ENCODE results near the gene ACOX1. TPM values are rescaled to one million over a fixed set of nuclear protein-coding genes. Genes with fewer than 3 reads are reported as not detected.

The ACOX1 gene
- total and polyA plus RNA-seq, 2 experiments from 2014 or later, result 17.4 to 36.3 TPM

DNA sequence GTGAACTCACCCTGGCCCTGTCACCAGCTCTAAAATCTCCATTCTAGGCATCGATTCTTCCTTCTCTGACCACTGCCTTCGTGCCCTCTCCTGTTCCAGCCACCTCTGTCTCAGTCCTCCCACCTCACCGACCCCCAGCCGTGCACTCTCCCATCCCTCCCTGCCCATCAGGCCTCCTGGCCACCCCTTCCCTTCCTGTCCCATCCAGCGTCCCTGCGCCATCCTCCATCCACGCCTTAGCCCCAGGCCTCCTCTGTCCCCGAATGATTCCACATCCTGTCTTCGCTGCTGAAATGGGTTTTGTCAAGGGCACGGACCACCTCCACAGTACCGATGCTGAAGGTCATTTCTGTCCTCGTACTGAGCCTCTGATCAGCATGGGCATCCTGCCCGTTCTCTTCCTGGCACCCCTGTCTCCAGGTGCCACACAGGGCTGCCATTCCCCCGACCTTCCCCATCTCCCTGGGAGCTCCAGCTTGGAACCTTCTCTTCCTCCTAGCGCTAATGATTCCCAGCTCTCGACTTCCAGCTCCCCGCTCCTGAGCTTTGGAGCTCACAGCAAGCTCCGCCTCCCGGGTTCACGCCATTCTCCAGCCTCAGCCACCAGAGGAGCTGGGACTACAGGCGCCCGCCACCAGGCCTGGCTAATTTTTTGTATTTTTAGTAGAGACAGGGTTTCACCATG, 84.8 kb downstream of the ACOX1 start:
- H2AFZ ChIP-seq, result no peak overlapping the region
- TF ChIP-seq EZH2phosphoT487 (IDR thresholded peaks at IDR 0.05; ENCODE audit: insufficient read depth, low read depth), result no peak
- no peak for TF ChIP-seq EZH2 (IDR thresholded peaks at IDR 0.05; ENCODE audit: insufficient read depth, poor library complexity, severe bottlenecking)
- peaks cover 8% of the 10 kb centered on the region for H3K4me1 ChIP-seq (ENCODE audit: insufficient read depth)
- in situ Hi-C loops (cut with MboI), result no loop called here
- no peak overlapping the region for H3K9ac ChIP-seq
- H3K4me3 ChIP-seq, result no peak overlapping the region
- no peak overlapping the region for H3K27ac ChIP-seq
- H3F3A ChIP-seq (ENCODE audit: insufficient read depth), result peaks cover 13% of the 10 kb centered on the region; the same call in 1 of the 2 replicates
- no peaks in the 10 kb centered on the region for H4K20me1 ChIP-seq (ENCODE audit: insufficient read depth)
- no peaks in the 10 kb centered on the region for H3K36me3 ChIP-seq (ENCODE audit: low read depth)
- no peak overlapping the region for H3K4me2 ChIP-seq (ENCODE audit: unreplicated experiment)
- H3K9me3 ChIP-seq (ENCODE audit: low read depth), result no peaks in the 10 kb centered on the region
- 47 to 58% methylated on average over 18 to 22 of the region's 22 CpGs for WGBS, 2 experiments (ENCODE audit: low coverage in 1 of 2, low lambda C conversion rate in 2 of 2, missing lambda C conversion rate in 2 of 2)
- no peaks in the 10 kb centered on the region for H3K27me3 ChIP-seq (replicated peaks; ENCODE audit: insufficient read depth)
- H3K79me2 ChIP-seq (ENCODE audit: insufficient read depth), result peaks cover 21% of the 10 kb centered on the region
- no peaks in the 10 kb centered on the region for H3K9me2 ChIP-seq (ENCODE audit: insufficient read depth)
- DNase-seq, result no peak

DNA sequence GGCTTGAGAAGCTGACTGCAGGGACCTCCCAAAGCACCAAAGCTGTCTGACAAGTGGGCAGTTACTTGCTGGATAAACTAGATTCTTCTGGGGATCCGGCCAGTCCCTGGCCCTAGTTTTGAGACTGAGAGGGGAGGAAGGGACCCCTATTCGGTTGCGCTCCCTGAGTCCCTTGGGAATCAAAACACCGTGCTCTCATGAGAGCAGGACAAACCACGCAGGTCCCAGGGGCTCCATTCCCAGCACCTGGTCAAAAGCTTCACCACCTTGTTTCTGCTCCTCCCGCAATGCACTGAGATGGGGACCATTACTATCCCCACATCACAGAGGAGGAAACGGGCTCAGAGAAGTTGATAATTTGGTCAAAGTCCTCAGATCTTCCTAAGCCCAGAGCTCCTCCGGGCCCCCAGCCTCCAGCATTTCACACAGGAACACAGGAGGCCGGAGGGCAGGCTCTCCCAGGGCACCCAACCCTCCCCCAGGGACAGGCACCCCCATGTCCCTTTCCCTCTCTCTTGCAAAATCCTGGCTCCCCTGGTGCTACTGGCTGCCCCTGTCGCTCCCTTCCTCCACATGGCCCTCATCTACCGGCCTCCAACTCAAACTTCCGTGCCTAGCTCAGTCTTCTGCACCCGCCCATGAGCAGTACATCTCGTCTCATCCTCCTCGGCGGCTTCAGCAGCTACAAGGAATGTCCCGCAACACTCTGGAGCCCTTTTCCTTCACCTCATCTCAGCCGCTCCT, 85.5 kb downstream of the ACOX1 start:
- WGBS, 2 experiments (ENCODE audit: low coverage in 1 of 2, low lambda C conversion rate in 2 of 2, missing lambda C conversion rate in 2 of 2), result 85 to 90% methylated on average over 18 of the region's 18 CpGs
- TF ChIP-seq EZH2 (IDR thresholded peaks at IDR 0.05; ENCODE audit: insufficient read depth, poor library complexity, severe bottlenecking), result no peak
- TF ChIP-seq EZH2phosphoT487 (IDR thresholded peaks at IDR 0.05; ENCODE audit: insufficient read depth, low read depth), result no peak
- in situ Hi-C loops (cut with MboI), result no loop called here
- peaks cover 8% of the 10 kb centered on the region for H3K4me1 ChIP-seq (ENCODE audit: insufficient read depth)
- H3K27ac ChIP-seq, result no peak overlapping the region
- H3K9me2 ChIP-seq (ENCODE audit: insufficient read depth), result no peaks in the 10 kb centered on the region
- peaks cover 13% of the 10 kb centered on the region; the same call in 1 of the 2 replicates for H3F3A ChIP-seq (ENCODE audit: insufficient read depth)
- H3K36me3 ChIP-seq (ENCODE audit: low read depth), result no peaks in the 10 kb centered on the region
- no peak overlapping the region for H2AFZ ChIP-seq
- H4K20me1 ChIP-seq (ENCODE audit: insufficient read depth), result no peaks in the 10 kb centered on the region
- no peak overlapping the region for H3K9ac ChIP-seq
- H3K4me2 ChIP-seq (ENCODE audit: unreplicated experiment), result no peak overlapping the region
- no peak for DNase-seq
- H3K9me3 ChIP-seq (ENCODE audit: low read depth), result no peaks in the 10 kb centered on the region
- no peak overlapping the region for H3K4me3 ChIP-seq
- H3K79me2 ChIP-seq (ENCODE audit: insufficient read depth), result peaks cover 21% of the 10 kb centered on the region
- no peaks in the 10 kb centered on the region for H3K27me3 ChIP-seq (replicated peaks; ENCODE audit: insufficient read depth)

DNA sequence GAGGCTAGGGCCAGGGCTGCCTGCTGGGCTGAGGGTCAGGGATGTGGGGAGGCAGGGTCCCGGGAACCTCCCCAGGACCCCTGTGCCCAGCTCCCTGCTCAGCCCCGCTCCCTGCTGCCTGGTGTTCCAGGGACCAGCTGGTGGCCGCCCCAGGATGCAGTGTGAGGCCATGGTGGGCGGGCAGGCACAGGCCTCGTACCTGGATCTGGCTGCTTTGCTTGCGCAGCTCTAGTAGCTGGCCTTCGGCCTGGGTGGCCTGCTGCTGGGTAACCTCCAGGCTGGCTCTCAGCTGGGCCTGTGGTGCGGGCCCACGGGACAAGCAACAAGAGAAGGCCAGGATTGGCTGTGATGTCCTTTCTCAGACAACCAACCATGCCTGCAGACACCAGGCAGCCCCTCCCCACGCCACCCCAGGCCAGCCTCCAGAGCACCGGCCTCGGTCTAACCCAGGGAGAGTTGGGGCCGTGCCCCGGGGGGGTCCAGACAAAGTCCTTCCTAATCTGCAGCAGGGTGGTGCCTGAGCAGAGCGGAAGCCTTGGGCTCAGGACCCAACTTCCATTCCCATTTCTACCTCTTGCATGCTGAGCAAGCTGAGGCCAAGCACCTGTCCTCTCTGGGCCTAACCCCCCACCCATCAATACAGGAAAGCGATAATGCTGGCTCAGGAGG, 86.3 kb downstream of the ACOX1 start:
- TF ChIP-seq EZH2 (IDR thresholded peaks at IDR 0.05; ENCODE audit: insufficient read depth, poor library complexity, severe bottlenecking) (no peak), EZH2phosphoT487 (IDR thresholded peaks at IDR 0.05; ENCODE audit: insufficient read depth, low read depth) (no peak)
- Histone ChIP-seq H3K4me2 (ENCODE audit: unreplicated experiment) (no peak overlapping the region), H3K4me3 (no peak overlapping the region), H3K27me3 (replicated peaks; ENCODE audit: insufficient read depth) (no peaks in the 10 kb centered on the region), H3K79me2 (ENCODE audit: insufficient read depth) (peaks cover 21% of the 10 kb centered on the region), H3F3A (ENCODE audit: insufficient read depth) (peaks cover 13% of the 10 kb centered on the region; the same call in 1 of the 2 replicates), H3K9me3 (ENCODE audit: low read depth) (no peaks in the 10 kb centered on the region), H4K20me1 (ENCODE audit: insufficient read depth) (no peaks in the 10 kb centered on the region), H3K4me1 (ENCODE audit: insufficient read depth) (peaks cover 8% of the 10 kb centered on the region), H3K36me3 (ENCODE audit: low read depth) (no peaks in the 10 kb centered on the region), H2AFZ (no peak overlapping the region), H3K27ac (no peak overlapping the region), H3K9me2 (ENCODE audit: insufficient read depth) (no peaks in the 10 kb centered on the region), H3K9ac (no peak overlapping the region)
- in situ Hi-C loops (cut with MboI), result no loop called here
- no peak for DNase-seq
- 91 to 94% methylated on average over 15 to 16 of the region's 16 CpGs for WGBS, 2 experiments (ENCODE audit: low coverage in 1 of 2, low lambda C conversion rate in 2 of 2, missing lambda C conversion rate in 2 of 2)

Data from GM23248 (cell line).